K562 (cell line): ENCODE measurements around the gene GFI1B. TPM values are rescaled to one million over a fixed set of nuclear protein-coding genes. Genes with fewer than 3 reads are reported as not detected.
A peak's percentile ranks its signal among the peaks of the same experiment; 100 is the strongest.

ENCODE experiments used
- ATAC-seq: fragments of 200-7000 bp; cut with Tn5 transposase; 3 replicates; pipeline ENCODE4 v1.9.1; 2020; ENCODE audit warnings: moderate library complexity
- BruUV-seq: library from RNA; stranded (reverse); fragments of 400-500 nt; replicated peaks from 2 replicates; lab custom pipeline; 2021; lab: Mats Ljungman, UMichigan
- CTCF ChIA-PET: fragments of 300-600 bp; formaldehyde crosslinking; extraction: SDS; loops from one replicate; lab custom pipeline; 2021; ENCODE audit warnings: low intra/inter-chr PET ratio; lab: Yijun Ruan, JAX
- POLR2A ChIA-PET: fragments of 300-600, 350-650 bp; sonication (Branson Sonifier 250); formaldehyde crosslinking; extraction: SDS; loops from one replicate; lab custom pipeline; 2021; ENCODE audit warnings: antibody characterized with exemption, inconsistent platforms; lab: Yijun Ruan, JAX
- DNase-seq, 4 experiments: peaks; one replicate each; pipeline versions ENCODE4 v3.0.0 to v3.0.0-alpha.2; 2011 to 2018; ENCODE audit warnings: low spot score in 3 of 4, mixed read lengths in 3 of 4; ENCODE audit errors: extremely low read depth in 1 of 4
- FAIRE-seq: peaks from 2 replicates; lab custom pipeline; 2011; peaks lifted over from hg19 to GRCh38; lab: Jason Lieb, UNC
- H2AFZ ChIP-seq: 2 replicates; pipeline ENCODE4 v1.6.0; 2011; ENCODE audit warnings: low read depth, low read length, control low read depth, inconsistent platforms
- H3K27ac ChIP-seq: fragments of 200-600 bp; 3 replicates; pipeline ENCODE4 v1.8.0; 2011; ENCODE audit warnings: low read depth, mild to moderate bottlenecking, control low read depth, inconsistent platforms, low read length, moderate library complexity, mixed read lengths; ENCODE audit errors: extremely low read depth
- H3K27me3 ChIP-seq, 2 experiments: fragments of 300-600 bp in 1 of 2; 2 replicates in 1 of 2; 3 replicates in 1 of 2; pipeline versions ENCODE4 v1.6.0 to v1.8.0; 2011; ENCODE audit warnings: inconsistent platforms in 2 of 2, low read length in 2 of 2, mild to moderate bottlenecking in 1 of 2, mixed read lengths in 1 of 2, moderate library complexity in 1 of 2; ENCODE audit not compliant: control insufficient read depth in 2 of 2, insufficient read depth in 2 of 2
- H3K36me3 ChIP-seq: fragments of 300-600 bp; 3 replicates; pipeline ENCODE4 v1.8.0; 2011; ENCODE audit warnings: mild to moderate bottlenecking, low read length, inconsistent platforms; ENCODE audit not compliant: control insufficient read depth, insufficient read depth
- H3K4me1 ChIP-seq, 2 experiments: fragments of 200-600 bp in 1 of 2; replicated peaks in 1 of 2; 2 replicates in 1 of 2; 3 replicates in 1 of 2; pipeline versions ENCODE4 v1.5.1 to v1.8.0; 2011; ENCODE audit warnings: inconsistent platforms in 2 of 2, low read length in 2 of 2, mild to moderate bottlenecking in 1 of 2, mixed read lengths in 1 of 2, moderate library complexity in 1 of 2; ENCODE audit not compliant: control insufficient read depth in 2 of 2, insufficient read depth in 2 of 2
- H3K4me2 ChIP-seq: 2 replicates; pipeline ENCODE4 v1.6.1; 2011; ENCODE audit warnings: low read length, control low read depth, inconsistent platforms, mixed read lengths; ENCODE audit not compliant: insufficient read depth
- H3K4me3 ChIP-seq: fragments of 200-600 bp; sonication (generic), shearing (Covaris generic); 2 replicates; pipeline ENCODE4 v1.5.1; 2016; ENCODE audit warnings: control low read depth, inconsistent platforms
- H3K79me2 ChIP-seq: fragments of 200-600 bp; 3 replicates; pipeline ENCODE4 v1.8.0; 2011; ENCODE audit warnings: low read length, inconsistent platforms; ENCODE audit not compliant: control insufficient read depth, insufficient read depth
- H3K9ac ChIP-seq, 2 experiments: 2 replicates each; pipeline versions ENCODE4 v1.6.0 to v1.6.1; 2011; ENCODE audit warnings: low read depth in 2 of 2, low read length in 2 of 2, control low read depth in 1 of 2, inconsistent platforms in 1 of 2, mild to moderate bottlenecking in 1 of 2, mixed read lengths in 1 of 2; ENCODE audit not compliant: insufficient read depth in 1 of 2
- H3K9me1 ChIP-seq: one replicate; pipeline ENCODE4 v1.6.0; 2011; ENCODE audit warnings: inconsistent platforms, mild to moderate bottlenecking, low read length, moderate library complexity; ENCODE audit not compliant: control insufficient read depth, insufficient read depth
- H3K9me3 ChIP-seq: replicated peaks from 2 replicates; pipeline ENCODE4 v1.5.1; 2011; ENCODE audit warnings: low read depth, low read length, inconsistent platforms; ENCODE audit not compliant: control insufficient read depth, insufficient read depth
- H4K20me1 ChIP-seq: replicated peaks from 2 replicates; pipeline ENCODE4 v1.6.1; 2011; ENCODE audit warnings: low read length, inconsistent platforms, mixed read lengths; ENCODE audit not compliant: control insufficient read depth, insufficient read depth
- TCF3 ChIP-seq: sonication (generic); formaldehyde crosslinking; IDR thresholded peaks from 2 replicates; pipeline ENCODE4 v1.4.0; 2020; ENCODE audit warnings: mild to moderate bottlenecking, missing genetic modification reagents
- TEAD2 ChIP-seq: fragments of 450-650 bp; IDR thresholded peaks from 2 replicates; pipeline ENCODE4 v1.6.1; 2016; ENCODE audit warnings: missing genetic modification characterization, control low read depth, missing compliant biosample characterization
- ZBTB7A ChIP-seq: IDR thresholded peaks from 2 replicates; pipeline ENCODE4 v1.6.1; 2011; ENCODE audit warnings: low read depth, mild to moderate bottlenecking, low read length, moderate library complexity, borderline replicate concordance; ENCODE audit not compliant: control insufficient read depth
- WGBS: fragments of 100-300 bp; shearing (Covaris generic); methylation state at CpG from one replicate; pipeline ENCODE4 v1.1.6; 2016; ENCODE audit warnings: low coverage, mixed read lengths; ENCODE audit not compliant: insufficient coverage; ENCODE audit errors: missing lambda C conversion rate; 5-methylcytosine and 5-hydroxymethylcytosine counted together
- in situ Hi-C: fragments of 300-500 bp; cut with MboI; formaldehyde crosslinking; loops from 4 replicates; pipeline ENCODE4 v1.15.0; 2018; ENCODE audit warnings: inconsistent platforms, mixed read lengths
- intact Hi-C: fragments of 100-400 bp; cut with micrococcal nuclease; formaldehyde crosslinking; loops from 2 replicates; pipeline ENCODE4 v1.14.2; 2022
- polyA plus RNA-seq, 8 experiments: library from polyadenylated mRNA; depleted of rRNA in 4 of 8; stranded (reverse) in 5 of 8; unstranded in 3 of 8; fragments of >200 nt; fragmentation: Nextera tagmentation in 2 of 8; fragmentation: Illumina TruSeq in 1 of 8; extraction: Ambion mirVana in 2 of 8; extraction: Trizol in 1 of 8; gene quantifications; 2 replicates each; pipeline versions ENCODE4 v1.2.1 to v1.2.3, GENCODE V29; 2011 to 2014; ENCODE audit warnings: inconsistent platforms in 1 of 8, missing spikeins in 1 of 8
- total RNA-seq, 7 experiments: library from RNA; depleted of rRNA in 6 of 7; stranded (reverse); fragments of >200 nt in 6 of 7; fragmentation: Illumina TruSeq in 2 of 7; extraction: Trizol in 2 of 7; gene quantifications; 2 replicates each; pipeline versions ENCODE4 v1.2.1 to v1.2.3, GENCODE V29; 2011 to 2021; ENCODE audit warnings: low replicate concordance in 1 of 7

Gene GFI1B
- total and polyA plus RNA-seq, 9 of the 15 experiments (the other 6 are each of a cell fraction or from before 2014, with no cell fraction given) = 8.0 to 75.7 (median 34.5) TPM

- no peak for TF ChIP-seq TEAD2 (tag)
- TF ChIP-seq ZBTB7A = peak; percentile 20; the same call in 1 of the 2 replicates
- 0 out of 2 replicates have a peak, but pooled peaks have one; percentile 12 for TF ChIP-seq TCF3 (CRISPR knock-in tag)
- no peaks in the 10 kb centered on the region for H3K27me3 ChIP-seq
- no peaks in the 10 kb centered on the region for H3K36me3 ChIP-seq
- H4K20me1 ChIP-seq = no peaks in the 10 kb centered on the region
- POLR2A ChIA-PET = interaction anchor here (0.5 to 1.7 kb wide), 10 partner anchors 8 to 283 kb away, joined by 3 to 11 read pairs (median 4); partner anchors contain the start of gene GTF3C5
- DNase-seq (peak in 1 of 4 experiments; percentile 20), ATAC-seq (peak; percentile 4; the same call in 2 of the 3 replicates), FAIRE-seq (no peak)
- peak overlapping the region; percentile 76; the same call in 1 of the 2 replicates for H3K4me2 ChIP-seq
- H2AFZ ChIP-seq = no peak overlapping the region
- intact Hi-C loops (loop anchor here (1.0 to 2.0 kb wide), 2 partner anchors 20 to 28 kb away; no protein-coding TSS in a partner anchor), in situ Hi-C loops (no loop called here)
- no peak overlapping the region for H3K4me3 ChIP-seq
- 79% methylated on average over 14 of the region's 14 CpGs for WGBS
- peaks cover 2% of the 10 kb centered on the region; the same call in 1 of the 3 replicates for H3K79me2 ChIP-seq
- CTCF ChIA-PET = no interaction called here
- H3K9ac ChIP-seq = peak overlapping the region; percentile 32 to 42; a peak in 2 of 4 replicates
- H3K9me1 ChIP-seq = no peaks in the 10 kb centered on the region
- no peaks in the 10 kb centered on the region for H3K9me3 ChIP-seq
- peaks cover 48 to 62% of the 10 kb centered on the region in 2 experiments for H3K4me1 ChIP-seq
- no TSS peak for BruUV-seq
- H3K27ac ChIP-seq = peak overlapping the region; percentile 90; the same call in 2 of the 3 replicates
Measured at GRCh38 chr9:133004999-133005760, 26.7 kb downstream of the GFI1B start.
